Activated naive CD4-positive, alpha-beta T cell treated with anti-CD3 and anti-CD28 coated beads, Interleukin-2, amount 10 ng/mL, durations not matched to agents 5 hours and 36 hours (primary cell): ENCODE data around the gene PI16. TPM values are rescaled to one million over a fixed set of nuclear protein-coding genes. Genes with fewer than 3 reads are reported as not detected.

Experiments used
- total RNA-seq, 2 experiments: library from RNA; stranded (reverse); gene quantifications; one replicate each; pipeline ENCODE4 v1.2.3, GENCODE V29; 2021

The PI16 gene
- total RNA-seq, result 1 to 10 TPM; 2.7 to 2.8 TPM

GRCh38 chr6:36954262-36954931 is at the start of gene PI16:
Gene PI16, plus strand, starts transcription at chr6:36954738. Its CDS starts 23 bp downstream, at chr6:36954761.

GRCh38 chr6:36985808-36986703 is 31.5 kb downstream of the PI16 start, which contains the start of gene MTCH1:
Gene MTCH1, minus strand, starts transcription at chr6:36986196. Its CDS starts 23 bp downstream, at chr6:36986173.

GRCh38 chr6:37005061-37005810 is 50.7 kb downstream of the PI16 start, which contains the start of gene FGD2:
Gene FGD2, plus strand, starts transcription at chr6:37005655. Its CDS starts 163 bp downstream, at chr6:37005818.

Other genes with a start within 250 kb of the PI16 start
- gene CPNE5, start 115.3 kb upstream of the PI16 start, total RNA-seq, result 1 to 10 TPM; 1.6 to 2.4 TPM
- gene PPIL1, start 79.9 kb upstream of the PI16 start, total RNA-seq, result 10 to 100 TPM; 15.7 to 17.5 TPM
- 10 to 100 TPM; 43.9 to 44.3 TPM for gene C6orf89, start 68.8 kb upstream of the PI16 start, total RNA-seq
- gene MTCH1, start 31.5 kb downstream of the PI16 start, total RNA-seq, result 100 to 1,000 TPM; 109 to 112 TPM
- gene FGD2, start 50.9 kb downstream of the PI16 start, total RNA-seq, result 1 to 10 TPM in 1 of 2 experiments, under 1 TPM in 1; 0.86 to 1.2 TPM
- 100 to 1,000 TPM; 566 to 572 TPM for gene PIM1, start 215.4 kb downstream of the PI16 start, total RNA-seq